Measurements from ENCODE around the gene TBC1D14. TPM values are rescaled to one million over a fixed set of nuclear protein-coding genes. Genes with fewer than 3 reads are reported as not detected.
"Not testable (repeated sequence)": the region's sequence is repeated elsewhere in the genome, so short reads cannot be mapped to it uniquely, and the experiment has no call there.

Gene TBC1D14
- total RNA-seq, 2 experiments from 2014 or later: 46.9 to 47.4 TPM

GRCh38 chr4:6974138-6974848, 64.7 kb downstream of the TBC1D14 start:
- POLR2A ChIA-PET: interaction anchor here (0.7 kb wide), 1 partner anchor 24 kb away, joined by 3 read pairs; no protein-coding TSS in a partner anchor
- CTCF ChIA-PET: interaction anchor here (0.9 to 2.0 kb wide), 12 partner anchors 8 to 96 kb away, joined by 3 to 6 read pairs (median 4); no protein-coding TSS in a partner anchor

- POLR2A ChIA-PET, CTCF ChIA-PET: not testable (repeated sequence)
These were observed 68.2 kb downstream of the TBC1D14 start for GRCh38 chr4:6977846-6978245.

- CTCF ChIA-PET: no interaction called here
These were observed 74.0 kb downstream of the TBC1D14 start for GRCh38 chr4:6983544-6984142.

GRCh38 chr4:6984612-6985425, 75.2 kb downstream of the TBC1D14 start:
- CTCF ChIA-PET: no interaction called here
- POLR2A ChIA-PET: no interaction called here

More at GRCh38 chr4:6983544-6984142, 74.0 kb downstream of the TBC1D14 start:
- POLR2A ChIA-PET: no interaction called here

- ChIA-PET POLR2A (interaction anchor here (1.0 to 2.4 kb wide), 6 partner anchors 23 to 269 kb away, joined by 3 to 18 read pairs (median 4); partner anchors contain the start of genes GRPEL1 and TBC1D14), CTCF (interaction anchor here (0.7 to 1.6 kb wide), 4 partner anchors 12 to 266 kb away, joined by 3 to 4 read pairs (median 3); no protein-coding TSS in a partner anchor)
These were observed 76.6 kb downstream of the TBC1D14 start for GRCh38 chr4:6986072-6986780.

DNA sequence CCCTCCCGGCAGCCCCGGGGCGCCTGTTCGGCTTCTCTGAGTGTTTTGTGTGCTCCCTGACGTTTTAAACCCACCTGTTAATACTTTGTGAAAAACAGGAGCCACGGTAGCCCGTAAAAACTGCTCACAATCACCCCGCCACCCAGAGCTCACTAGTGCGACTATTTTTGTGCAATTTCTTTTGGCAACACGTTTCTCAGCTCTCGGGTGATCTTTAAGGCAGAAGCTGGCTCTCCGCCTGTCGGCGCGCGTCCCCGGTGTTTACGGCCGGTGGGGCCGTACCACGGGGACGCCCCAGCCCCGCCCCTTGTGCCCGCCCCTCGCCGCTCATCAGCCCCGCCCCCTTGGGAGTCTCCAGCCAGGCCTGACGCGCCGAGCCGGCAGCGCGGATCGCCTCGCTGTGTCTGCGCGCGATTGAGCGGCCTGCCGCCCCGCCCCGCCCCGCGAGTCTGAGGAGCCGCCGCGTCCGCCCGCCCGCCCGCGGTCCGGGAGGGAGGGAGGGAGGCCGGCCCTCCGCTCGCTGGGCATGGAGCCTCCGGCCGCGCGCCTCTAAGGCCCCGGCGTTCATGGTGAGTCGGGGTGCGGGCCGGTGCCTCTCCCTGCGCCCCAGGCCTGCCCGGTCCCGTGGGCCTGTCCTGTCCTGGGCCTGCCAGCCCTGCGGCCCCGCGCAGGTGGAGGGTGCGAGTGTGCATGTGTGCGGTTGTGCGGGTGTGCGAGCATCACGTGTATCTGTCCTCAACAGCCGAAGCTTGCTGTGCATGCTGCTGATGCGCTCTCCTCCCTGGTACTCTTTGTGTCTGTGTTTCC, 77.4 kb downstream of the TBC1D14 start:
- ChIA-PET CTCF (interaction anchor here (0.7 to 1.6 kb wide), 5 partner anchors 13 to 267 kb away, joined by 3 to 4 read pairs (median 3); no protein-coding TSS in a partner anchor), POLR2A (interaction anchor here (1.0 to 2.4 kb wide), 6 partner anchors 23 to 270 kb away, joined by 3 to 18 read pairs (median 4); partner anchors contain the start of genes GRPEL1 and TBC1D14)

DNA sequence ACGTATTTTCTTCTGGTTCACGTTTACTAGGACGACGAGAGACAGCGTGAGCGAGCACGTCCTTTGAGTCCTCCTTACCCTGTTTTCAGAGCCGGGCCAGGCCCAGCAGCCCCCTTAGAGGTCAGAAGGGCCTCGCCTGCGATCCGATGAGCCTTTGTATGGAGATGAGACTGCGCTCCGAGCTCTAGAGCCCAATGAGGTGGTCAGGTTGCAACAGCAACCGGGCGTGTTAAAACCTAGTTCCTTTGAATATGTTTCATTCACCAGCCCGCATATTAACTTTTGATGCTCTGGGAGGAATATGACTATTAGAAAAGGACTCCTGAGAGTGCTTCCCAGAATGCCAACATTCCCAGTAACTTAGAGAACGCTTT, 77.9 kb downstream of the TBC1D14 start:
- ChIA-PET POLR2A (interaction anchor here (1.1 to 2.4 kb wide), 3 partner anchors 78 to 271 kb away, joined by 3 to 18 read pairs (median 14); partner anchors contain the start of genes GRPEL1 and TBC1D14), CTCF (interaction anchor here (0.6 to 1.6 kb wide), 3 partner anchors 12 to 26 kb away, joined by 3 to 4 read pairs (median 3); no protein-coding TSS in a partner anchor)

- POLR2A ChIA-PET: interaction anchor here (2.4 kb wide), 1 partner anchor 80 kb away, joined by 14 read pairs; the partner anchor contains the start of gene GRPEL1
- CTCF ChIA-PET: interaction anchor here (0.6 to 1.2 kb wide), 2 partner anchors 13 to 25 kb away, joined by 3 read pairs; no protein-coding TSS in a partner anchor
These were observed 78.5 kb downstream of the TBC1D14 start for GRCh38 chr4:6988016-6988715.

DNA sequence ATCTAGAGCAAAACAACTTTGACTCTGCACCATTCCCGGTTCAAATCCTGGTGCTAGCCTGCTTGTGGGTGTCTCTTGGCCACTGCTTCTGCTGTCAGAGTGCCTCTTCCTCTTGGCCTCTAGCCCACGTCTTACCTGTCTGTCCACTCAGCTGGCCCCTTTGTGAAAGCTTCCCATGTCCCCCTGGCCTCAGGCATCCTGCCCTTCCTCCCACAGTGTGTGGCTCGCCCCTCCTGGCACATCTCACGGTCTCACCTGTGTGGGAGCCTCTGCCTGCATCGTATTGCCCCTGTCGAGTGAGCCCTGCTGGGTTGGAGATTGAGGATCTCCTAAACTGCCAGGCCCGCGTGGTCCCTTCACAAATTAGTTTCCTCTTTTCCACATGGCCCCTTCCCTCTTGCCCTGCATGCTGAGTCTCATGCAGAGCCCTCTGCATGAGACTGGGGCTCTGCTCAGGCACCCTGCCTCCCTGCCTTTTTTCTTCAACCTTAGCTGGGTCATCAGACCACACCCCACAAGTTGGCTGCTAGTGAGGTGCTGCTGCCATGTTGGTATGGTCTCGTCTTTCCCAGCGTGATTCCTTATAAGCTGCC, 79.8 kb downstream of the TBC1D14 start:
- CTCF ChIA-PET: no interaction called here
- POLR2A ChIA-PET: no interaction called here

GRCh38 chr4:6990661-6991060, 81.0 kb downstream of the TBC1D14 start:
- ChIA-PET CTCF (interaction anchor here (1.0 kb wide), 1 partner anchor 17 kb away, joined by 4 read pairs; no protein-coding TSS in a partner anchor), POLR2A (no interaction called here)

DNA sequence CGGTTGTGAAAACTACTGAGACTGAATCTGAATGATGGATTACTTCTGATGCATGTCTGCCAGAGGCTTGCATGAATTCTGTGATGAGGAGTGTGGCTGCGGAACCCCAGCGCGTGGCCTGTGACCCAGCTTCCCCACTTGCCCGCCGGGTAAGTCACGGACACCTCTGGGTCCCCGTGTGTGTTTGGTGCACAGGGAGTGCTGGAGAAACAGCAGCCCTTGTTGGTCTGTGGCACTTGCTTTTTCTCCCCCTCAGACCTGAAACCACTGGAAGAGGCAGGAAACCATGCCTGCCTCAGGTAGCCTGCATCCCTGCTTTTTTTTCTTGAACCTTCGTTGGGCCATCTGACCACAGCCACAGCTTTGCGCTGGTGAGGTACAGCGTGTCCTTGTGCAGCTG, 81.6 kb downstream of the TBC1D14 start:
- POLR2A ChIA-PET: no interaction called here
- CTCF ChIA-PET: interaction anchor here (1.0 kb wide), 1 partner anchor 17 kb away, joined by 4 read pairs; no protein-coding TSS in a partner anchor

DNA sequence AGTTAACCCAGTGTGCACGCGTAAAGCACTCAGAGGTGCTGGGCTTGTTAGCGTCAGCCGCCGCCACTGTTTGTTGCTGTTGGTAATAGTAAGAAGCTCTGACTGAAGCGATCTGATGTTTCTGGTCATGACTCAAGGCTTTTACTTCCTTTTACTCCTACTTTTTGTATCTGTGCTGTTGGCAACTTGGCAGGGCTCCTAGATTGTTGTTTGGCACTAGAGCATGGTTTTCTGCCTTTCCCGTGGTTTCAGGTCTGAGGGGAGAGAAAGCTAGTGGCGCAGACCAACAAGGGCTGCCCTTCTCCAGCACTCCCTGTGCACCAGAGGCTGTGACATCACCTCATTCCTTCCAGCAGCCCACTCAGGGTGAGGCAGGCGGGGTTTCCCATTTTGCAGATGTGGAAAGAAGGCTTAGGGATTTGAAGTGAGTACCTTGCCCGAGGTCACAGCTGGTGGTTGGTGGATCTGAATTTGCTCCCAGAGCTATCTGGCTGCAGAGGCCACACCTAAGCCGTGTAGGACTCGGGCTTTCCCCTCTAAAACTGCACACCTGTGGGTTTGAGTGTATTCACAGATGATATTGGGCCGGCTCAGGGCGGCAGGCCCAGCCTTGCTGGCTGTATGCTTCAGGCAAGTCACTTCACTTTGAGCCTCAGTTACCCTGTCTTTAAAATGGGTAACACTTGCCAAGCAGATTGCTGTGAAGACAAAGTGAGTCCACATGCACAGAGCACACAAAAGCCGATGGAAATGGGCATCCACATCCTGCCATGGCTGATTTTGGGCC, 82.3 kb downstream of the TBC1D14 start:
- POLR2A ChIA-PET: no interaction called here
- CTCF ChIA-PET: no interaction called here

- CTCF ChIA-PET: no interaction called here
- POLR2A ChIA-PET: no interaction called here
These were observed 83.4 kb downstream of the TBC1D14 start for GRCh38 chr4:6992728-6993677.

DNA sequence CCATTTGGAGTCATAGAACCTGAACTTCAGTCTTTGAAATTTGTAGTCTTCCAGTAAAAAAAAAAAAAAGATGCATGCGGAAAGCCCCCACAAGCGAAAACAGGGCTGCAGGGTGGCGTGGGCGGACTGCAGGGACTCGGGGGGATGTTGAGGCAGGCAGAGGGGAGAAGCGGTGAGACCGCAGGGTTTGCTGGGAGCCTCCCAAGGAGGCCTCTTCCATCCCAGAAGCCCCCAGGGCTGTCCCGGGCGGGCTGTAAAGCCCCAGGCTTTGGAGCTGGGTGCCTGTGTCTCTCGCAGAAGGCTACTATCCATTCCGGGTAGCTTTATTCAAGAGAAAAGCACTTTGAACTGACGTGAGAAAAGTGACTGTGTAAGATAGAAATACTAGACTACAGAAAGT, 86.9 kb downstream of the TBC1D14 start:
- POLR2A ChIA-PET: no interaction called here

More for the DNA sequence above, 86.9 kb downstream of the TBC1D14 start:
- CTCF ChIA-PET: no interaction called here

Data from activated CD8-positive, alpha-beta memory T cell treated with anti-CD3 and anti-CD28 coated beads for 36 hours (primary cell).